ENCODE results near the gene PELI1. TPM values are rescaled to one million over a fixed set of nuclear protein-coding genes. Genes with fewer than 3 reads are reported as not detected.

Gene PELI1
- total RNA-seq, 1 experiment from 2014 or later: 61.0 TPM

DNA sequence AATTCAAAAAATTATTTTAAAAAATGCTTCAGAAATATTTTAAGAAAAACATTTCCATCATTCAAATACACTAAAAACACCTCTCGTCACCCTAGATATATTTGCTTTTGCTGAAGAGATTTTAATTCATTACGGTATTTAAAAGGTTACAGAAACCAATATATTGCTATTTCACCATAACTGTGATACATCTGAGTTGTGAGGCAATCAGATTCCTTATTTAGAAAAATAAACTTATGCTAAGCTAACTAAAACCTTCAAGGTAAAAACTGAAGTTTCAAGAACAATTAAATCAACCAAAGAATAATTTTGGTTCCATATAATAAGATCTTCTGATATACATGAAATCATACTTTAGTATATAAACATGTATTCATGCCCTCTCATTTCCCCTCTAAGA is 32.8 kb downstream of the PELI1 start:
- H3K27me3 Mint-ChIP-seq (ENCODE audit: low read depth): no peaks in the 10 kb centered on the region
- peaks cover 12% of the 10 kb centered on the region; the same call in 1 of the 2 replicates for H3K79me2 ChIP-seq (ENCODE audit: insufficient read depth, low read length)
- no peaks in the 10 kb centered on the region for H3K9me3 Mint-ChIP-seq
- H3K27me3 ChIP-seq (ENCODE audit: insufficient read depth, low read length): no peaks in the 10 kb centered on the region
- no peak overlapping the region for H2BK12ac ChIP-seq (ENCODE audit: insufficient read length, low read depth, low read length)
- H2AFZ ChIP-seq (ENCODE audit: low read length): no peak overlapping the region
- TF ChIP-seq, protein P1, sequence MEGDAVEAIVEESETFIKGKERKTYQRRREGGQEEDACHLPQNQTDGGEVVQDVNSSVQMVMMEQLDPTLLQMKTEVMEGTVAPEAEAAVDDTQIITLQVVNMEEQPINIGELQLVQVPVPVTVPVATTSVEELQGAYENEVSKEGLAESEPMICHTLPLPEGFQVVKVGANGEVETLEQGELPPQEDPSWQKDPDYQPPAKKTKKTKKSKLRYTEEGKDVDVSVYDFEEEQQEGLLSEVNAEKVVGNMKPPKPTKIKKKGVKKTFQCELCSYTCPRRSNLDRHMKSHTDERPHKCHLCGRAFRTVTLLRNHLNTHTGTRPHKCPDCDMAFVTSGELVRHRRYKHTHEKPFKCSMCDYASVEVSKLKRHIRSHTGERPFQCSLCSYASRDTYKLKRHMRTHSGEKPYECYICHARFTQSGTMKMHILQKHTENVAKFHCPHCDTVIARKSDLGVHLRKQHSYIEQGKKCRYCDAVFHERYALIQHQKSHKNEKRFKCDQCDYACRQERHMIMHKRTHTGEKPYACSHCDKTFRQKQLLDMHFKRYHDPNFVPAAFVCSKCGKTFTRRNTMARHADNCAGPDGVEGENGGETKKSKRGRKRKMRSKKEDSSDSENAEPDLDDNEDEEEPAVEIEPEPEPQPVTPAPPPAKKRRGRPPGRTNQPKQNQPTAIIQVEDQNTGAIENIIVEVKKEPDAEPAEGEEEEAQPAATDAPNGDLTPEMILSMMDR (conservative IDR thresholded peaks at IDR 0.05): no peak
- no peak overlapping the region for H2BK15ac ChIP-seq (ENCODE audit: low read depth, low read length)
- H3K27ac ChIP-seq (ENCODE audit: insufficient read length, low read depth, low read length): no peak overlapping the region
- no peaks in the 10 kb centered on the region; the same call in 1 of the 2 replicates for H3K4me1 ChIP-seq (ENCODE audit: insufficient read depth, low read length)
- no peak overlapping the region for H3T11ph ChIP-seq (ENCODE audit: low read length)
- no peaks in the 10 kb centered on the region for H4K20me1 ChIP-seq (ENCODE audit: control insufficient read depth, insufficient read depth, insufficient read length)
- no peak overlapping the region for H3K4me2 ChIP-seq (ENCODE audit: insufficient read depth, insufficient read length, low read length)
- H3K56ac ChIP-seq (ENCODE audit: insufficient read length, low read depth, low read length): no peak overlapping the region
- no peak overlapping the region for H3K14ac ChIP-seq (ENCODE audit: insufficient read depth, low read length)
- no peak overlapping the region for H2AK5ac ChIP-seq (ENCODE audit: insufficient read length, low read length)
- H3K18ac ChIP-seq (ENCODE audit: insufficient read length, low read depth, low read length): no peak overlapping the region
- H3K9me3 ChIP-seq (ENCODE audit: control insufficient read depth, low read depth, low read length): no peaks in the 10 kb centered on the region
- H3K23ac ChIP-seq (ENCODE audit: insufficient read length, low read depth, low read length): no peak overlapping the region
- H3K27ac Mint-ChIP-seq: 0 out of 7 replicates have a peak overlapping the region, but pooled peaks of 1 of the 3 experiments have one; percentile 44
- no peak for DNase-seq
- H3K4ac ChIP-seq (ENCODE audit: low read depth, low read length): no peak overlapping the region
- no peak overlapping the region for H2BK20ac ChIP-seq (ENCODE audit: low read depth, low read length, poor library complexity, severe bottlenecking)
- no peaks in the 10 kb centered on the region for H3K23me2 ChIP-seq (ENCODE audit: insufficient read length, low read depth, low read length, poor library complexity, severe bottlenecking)
- no peak overlapping the region for H4K91ac ChIP-seq (ENCODE audit: insufficient read length, low read depth, low read length)
- H3K4me1 Mint-ChIP-seq: peaks cover 23 to 31% of the 10 kb centered on the region in 2 experiments
- no peak overlapping the region for H3K9ac ChIP-seq (ENCODE audit: extremely low read depth, insufficient read length, low read length)
- WGBS (ENCODE audit: extremely low coverage, insufficient read length, low lambda C conversion rate): 100% methylated on average over 1 of the region's 2 CpGs
- H3K36me3 Mint-ChIP-seq (ENCODE audit: insufficient read depth in 1 of 3, low read depth in 3 of 3): peaks cover 8 to 20% (median 12%) of the 10 kb centered on the region in 3 experiments
- no peak overlapping the region for H3K4me3 Mint-ChIP-seq
- H2BK120ac ChIP-seq (ENCODE audit: low read depth, low read length, poor library complexity, severe bottlenecking): no peak overlapping the region
- peaks cover 9% of the 10 kb centered on the region for H3K79me1 ChIP-seq (ENCODE audit: insufficient read depth, low read depth, low read length, poor library complexity, severe bottlenecking)
- no peak overlapping the region for H4K8ac ChIP-seq (replicated peaks; ENCODE audit: insufficient read length, low read depth, low read length)
- H2BK5ac ChIP-seq (ENCODE audit: insufficient read length, low read length): no peak overlapping the region
- no peak overlapping the region for H4K5ac ChIP-seq (ENCODE audit: insufficient read length, low read depth, low read length)

Data from H9 (cell line).